GM21529 (cell line): Measurements from ENCODE around the gene EBF3.

Source experiments
- ATAC-seq: cut with Tn5 transposase; IDR thresholded peaks from one replicate; pipeline ENCODE4 v1.9.1; 2021; ENCODE audit not compliant: unreplicated experiment

The EBF3 gene

GRCh38 chr10:129876838-129877237 is 87.2 kb downstream of the EBF3 start:
- ATAC-seq = no peak

- no peak for ATAC-seq
Measured at GRCh38 chr10:129875993-129876726, 87.9 kb downstream of the EBF3 start.

GRCh38 chr10:129873351-129873750 is 90.7 kb downstream of the EBF3 start:
- no peak for ATAC-seq

- ATAC-seq = no peak
Measured at GRCh38 chr10:129871966-129872365, 92.1 kb downstream of the EBF3 start.

GRCh38 chr10:129870961-129871621 is 93.0 kb downstream of the EBF3 start:
- ATAC-seq = no peak

- no peak for ATAC-seq
Measured at GRCh38 chr10:129870474-129870757, 93.7 kb downstream of the EBF3 start.

- no peak for ATAC-seq
Measured at GRCh38 chr10:129869596-129870473, 94.2 kb downstream of the EBF3 start.

GRCh38 chr10:129868449-129869035 is 95.5 kb downstream of the EBF3 start:
- ATAC-seq = no peak

GRCh38 chr10:129867631-129868179 is 96.4 kb downstream of the EBF3 start:
- no peak for ATAC-seq

- ATAC-seq = no peak
Measured at GRCh38 chr10:129866894-129867293, 97.2 kb downstream of the EBF3 start.

GRCh38 chr10:129865960-129866359 is 98.1 kb downstream of the EBF3 start:
- ATAC-seq = no peak

- ATAC-seq = no peak
Measured at GRCh38 chr10:129865413-129865812, 98.7 kb downstream of the EBF3 start.

- ATAC-seq = no peak
Measured at GRCh38 chr10:129864601-129865126, 99.4 kb downstream of the EBF3 start.

GRCh38 chr10:129864082-129864481 is 100.0 kb downstream of the EBF3 start:
- no peak for ATAC-seq

- no peak for ATAC-seq
Measured at GRCh38 chr10:129863201-129863663, 100.8 kb downstream of the EBF3 start.

- ATAC-seq = no peak
Measured at GRCh38 chr10:129861776-129862531, 102.1 kb downstream of the EBF3 start.

GRCh38 chr10:129860396-129860795 is 103.7 kb downstream of the EBF3 start:
- no peak for ATAC-seq

GRCh38 chr10:129859536-129859935 is 104.5 kb downstream of the EBF3 start:
- ATAC-seq = no peak

GRCh38 chr10:129857242-129857960 is 106.7 kb downstream of the EBF3 start:
- no peak for ATAC-seq
